Hepatocyte (in vitro differentiated cells): Measurements from ENCODE around the gene FAM83F. TPM values are rescaled to one million over a fixed set of nuclear protein-coding genes. Genes with fewer than 3 reads are reported as not detected.

Source experiments
- DNase-seq: peaks from one replicate; pipeline ENCODE4 v3.0.0-alpha.2; 2016; ENCODE audit warnings: low spot score
- H2AFZ ChIP-seq: fragments of 200-600 bp; sonication (generic); 2 replicates; pipeline ENCODE4 v1.6.0; 2016; ENCODE audit warnings: antibody characterized with exemption, mild to moderate bottlenecking
- H3K27ac ChIP-seq: fragments of 200-600 bp; sonication (generic); 2 replicates; pipeline ENCODE4 v1.5.1; 2016; ENCODE audit warnings: mild to moderate bottlenecking
- H3K27me3 ChIP-seq: fragments of 200-600 bp; sonication (generic); 2 replicates; pipeline ENCODE4 v1.6.1; 2016
- H3K36me3 ChIP-seq: fragments of 200-600 bp; sonication (generic); replicated peaks from 2 replicates; pipeline ENCODE4 v1.5.1; 2016; ENCODE audit warnings: low read depth; ENCODE audit not compliant: insufficient read depth
- H3K4me1 ChIP-seq: fragments of 200-600 bp; sonication (generic); 2 replicates; pipeline ENCODE4 v1.5.1; 2016; ENCODE audit warnings: mild to moderate bottlenecking, moderate library complexity; ENCODE audit not compliant: insufficient read depth
- H3K4me2 ChIP-seq: fragments of 200-600 bp; sonication (generic); 2 replicates; pipeline ENCODE4 v1.6.0; 2016
- H3K4me3 ChIP-seq: fragments of 200-600 bp; sonication (generic); 2 replicates; pipeline ENCODE4 v1.5.1; 2016; ENCODE audit warnings: mild to moderate bottlenecking
- H3K79me2 ChIP-seq: fragments of 200-600 bp; sonication (generic); 2 replicates; pipeline ENCODE4 v1.6.0; 2017; ENCODE audit warnings: mild to moderate bottlenecking
- H3K9me2 ChIP-seq: fragments of 200-600 bp; sonication (generic); replicated peaks from 2 replicates; pipeline ENCODE4 v1.6.0; 2017; ENCODE audit warnings: mild to moderate bottlenecking; ENCODE audit not compliant: insufficient read depth
- H3K9me3 ChIP-seq: fragments of 200-600 bp; sonication (generic); 2 replicates; pipeline ENCODE4 v1.5.1; 2016; ENCODE audit warnings: low read depth, mild to moderate bottlenecking
- H4K20me1 ChIP-seq: fragments of 200-600 bp; sonication (generic); 2 replicates; pipeline ENCODE4 v1.6.0; 2016; ENCODE audit warnings: mild to moderate bottlenecking; ENCODE audit not compliant: insufficient read depth, poor library complexity, severe bottlenecking
- EZH2 ChIP-seq: fragments of 200-600 bp; sonication (generic); IDR thresholded peaks from 2 replicates; pipeline ENCODE4 v1.6.1; 2016; ENCODE audit warnings: antibody characterized with exemption, mild to moderate bottlenecking, borderline replicate concordance
- EZH2phosphoT487 ChIP-seq: fragments of 200-600 bp; sonication (generic); IDR thresholded peaks from one replicate; pipeline ENCODE4 v1.6.1; 2018; ENCODE audit warnings: antibody characterized with exemption, mild to moderate bottlenecking, low read depth, moderate library complexity; ENCODE audit not compliant: unreplicated experiment, severe bottlenecking
- WGBS: methylation state at CpG from one replicate; pipeline ENCODE4 v1.1.6; 2016; ENCODE audit warnings: low lambda C conversion rate; ENCODE audit errors: missing lambda C conversion rate; 5-methylcytosine and 5-hydroxymethylcytosine counted together
- polyA plus RNA-seq: library from polyadenylated mRNA; unstranded; fragments of >200 nt; fragmentation: Nextera tagmentation; extraction: Ambion mirVana; gene quantifications from 2 replicates; pipeline ENCODE4 v1.2.1, GENCODE V29; 2016
- total RNA-seq: library from RNA; depleted of rRNA; stranded (reverse); fragments of >200 nt; gene quantifications from 2 replicates; pipeline ENCODE4 v1.2.3, GENCODE V29; 2014
- TF ChIP-seq, protein P1 (sequence below): fragments of 200-600 bp; sonication (generic); IDR thresholded peaks from 2 replicates; pipeline ENCODE4 v1.5.1; 2016; ENCODE audit warnings: antibody characterized with exemption, mild to moderate bottlenecking; ENCODE audit not compliant: poor library complexity

FAM83F gene
- total and polyA plus RNA-seq, 2 experiments from 2014 or later = 10.8 to 12.8 TPM

GRCh38 chr22:40050258-40050657 lies 55.5 kb downstream of the FAM83F start:
- no peak for DNase-seq
- Histone ChIP-seq H2AFZ (no peak overlapping the region), H3K9me2 (no peaks in the 10 kb centered on the region), H3K27ac (no peak overlapping the region), H3K4me1 (peaks cover 4% of the 10 kb centered on the region), H3K4me3 (no peak overlapping the region), H3K27me3 (no peaks in the 10 kb centered on the region), H3K79me2 (peaks cover 90% of the 10 kb centered on the region), H3K9me3 (no peaks in the 10 kb centered on the region), H4K20me1 (peaks cover 49% of the 10 kb centered on the region), H3K36me3 (no peaks in the 10 kb centered on the region), H3K4me2 (no peak overlapping the region)
- TF ChIP-seq EZH2phosphoT487 (no peak), EZH2 (no peak)
- TF ChIP-seq, protein P1, sequence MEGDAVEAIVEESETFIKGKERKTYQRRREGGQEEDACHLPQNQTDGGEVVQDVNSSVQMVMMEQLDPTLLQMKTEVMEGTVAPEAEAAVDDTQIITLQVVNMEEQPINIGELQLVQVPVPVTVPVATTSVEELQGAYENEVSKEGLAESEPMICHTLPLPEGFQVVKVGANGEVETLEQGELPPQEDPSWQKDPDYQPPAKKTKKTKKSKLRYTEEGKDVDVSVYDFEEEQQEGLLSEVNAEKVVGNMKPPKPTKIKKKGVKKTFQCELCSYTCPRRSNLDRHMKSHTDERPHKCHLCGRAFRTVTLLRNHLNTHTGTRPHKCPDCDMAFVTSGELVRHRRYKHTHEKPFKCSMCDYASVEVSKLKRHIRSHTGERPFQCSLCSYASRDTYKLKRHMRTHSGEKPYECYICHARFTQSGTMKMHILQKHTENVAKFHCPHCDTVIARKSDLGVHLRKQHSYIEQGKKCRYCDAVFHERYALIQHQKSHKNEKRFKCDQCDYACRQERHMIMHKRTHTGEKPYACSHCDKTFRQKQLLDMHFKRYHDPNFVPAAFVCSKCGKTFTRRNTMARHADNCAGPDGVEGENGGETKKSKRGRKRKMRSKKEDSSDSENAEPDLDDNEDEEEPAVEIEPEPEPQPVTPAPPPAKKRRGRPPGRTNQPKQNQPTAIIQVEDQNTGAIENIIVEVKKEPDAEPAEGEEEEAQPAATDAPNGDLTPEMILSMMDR = no peak
- 91% methylated on average over 3 of the region's 3 CpGs for WGBS

GRCh38 chr22:40051322-40051721 lies 56.6 kb downstream of the FAM83F start:
- Histone ChIP-seq H3K36me3 (no peaks in the 10 kb centered on the region), H3K27me3 (no peaks in the 10 kb centered on the region), H4K20me1 (peaks cover 58% of the 10 kb centered on the region), H2AFZ (no peak overlapping the region), H3K9me2 (no peaks in the 10 kb centered on the region), H3K4me1 (no peaks in the 10 kb centered on the region), H3K9me3 (no peaks in the 10 kb centered on the region), H3K79me2 (peaks cover 91% of the 10 kb centered on the region), H3K4me2 (no peak overlapping the region), H3K4me3 (no peak overlapping the region), H3K27ac (no peak overlapping the region)
- TF ChIP-seq, protein P1 = no peak
- TF ChIP-seq EZH2 (no peak), EZH2phosphoT487 (no peak)
- 11% methylated on average over 3 of the region's 3 CpGs for WGBS
- no peak for DNase-seq

- no peaks in the 10 kb centered on the region for H3K9me3 ChIP-seq
- H3K36me3 ChIP-seq = no peaks in the 10 kb centered on the region
- no peaks in the 10 kb centered on the region for H3K4me1 ChIP-seq
- 74% methylated on average over 1 of the region's 1 CpG for WGBS
- no peaks in the 10 kb centered on the region for H3K27me3 ChIP-seq
- no peak for DNase-seq
- no peaks in the 10 kb centered on the region for H3K9me2 ChIP-seq
- H3K4me2 ChIP-seq = no peak overlapping the region
- peaks cover 54% of the 10 kb centered on the region for H4K20me1 ChIP-seq
- no peak overlapping the region for H2AFZ ChIP-seq
- H3K27ac ChIP-seq = no peak overlapping the region
- no peak overlapping the region for H3K4me3 ChIP-seq
- peaks cover 89% of the 10 kb centered on the region for H3K79me2 ChIP-seq
- TF ChIP-seq, protein P1 = no peak
- TF ChIP-seq EZH2phosphoT487 = no peak
- no peak for TF ChIP-seq EZH2
Measured at GRCh38 chr22:40053460-40053859, 58.7 kb downstream of the FAM83F start.

DNA sequence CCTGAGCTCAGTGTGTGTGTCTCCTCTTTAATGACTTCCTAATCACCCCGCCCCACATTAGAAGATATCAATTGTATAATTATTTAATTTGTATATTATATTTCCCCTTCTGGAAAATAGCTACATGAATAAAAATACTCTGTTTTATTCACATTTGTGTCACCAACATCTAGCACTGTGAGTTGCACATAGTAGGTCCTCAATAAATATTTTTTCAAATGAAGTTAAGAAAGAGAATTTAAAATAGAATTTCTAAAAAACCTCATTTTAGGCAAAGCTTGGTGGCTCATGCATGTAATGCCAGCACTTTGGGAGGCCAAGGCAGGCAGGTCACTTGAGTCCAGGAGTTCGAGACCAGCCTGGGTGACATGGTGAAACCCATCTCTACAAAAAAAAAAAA lies 59.7 kb downstream of the FAM83F start:
- Histone ChIP-seq H3K27ac (no peak overlapping the region), H3K9me2 (no peaks in the 10 kb centered on the region), H4K20me1 (peaks cover 58% of the 10 kb centered on the region), H3K4me2 (no peak overlapping the region), H3K9me3 (no peaks in the 10 kb centered on the region), H3K79me2 (peaks cover 79% of the 10 kb centered on the region), H2AFZ (no peak overlapping the region), H3K4me1 (no peaks in the 10 kb centered on the region), H3K4me3 (no peak overlapping the region), H3K27me3 (no peaks in the 10 kb centered on the region), H3K36me3 (no peaks in the 10 kb centered on the region)
- no peak for DNase-seq
- 98% methylated on average over 2 of the region's 2 CpGs for WGBS
- no peak for TF ChIP-seq EZH2phosphoT487
- TF ChIP-seq EZH2 = no peak
- TF ChIP-seq, protein P1 = no peak
